K562 (cell line): ENCODE data around the gene UTS2R.

ENCODE experiments used
- ELF1 ChIP-seq: fragments of 200-800 bp; sonication (Bioruptor generic); IDR thresholded peaks from 2 replicates; pipeline ENCODE4 v1.6.1; 2016; ENCODE audit warnings: missing genetic modification characterization, missing compliant biosample characterization
- ETV6 ChIP-seq, 3 experiments: fragments of 150-350 bp in 1 of 3; sonication (generic) in 1 of 3; formaldehyde crosslinking in 1 of 3; IDR thresholded peaks; 2 replicates each; pipeline versions ENCODE4 v1.6.1 to v1.8.0; 2014 to 2022; ENCODE audit warnings: borderline replicate concordance in 2 of 3, low read depth in 2 of 3, antibody characterized with exemption in 1 of 3, low read length in 1 of 3, mild to moderate bottlenecking in 1 of 3, missing genetic modification reagents in 1 of 3
- FOXM1 ChIP-seq, 2 experiments: fragments of 450-650 bp in 1 of 2; sonication (generic) in 1 of 2; formaldehyde crosslinking in 1 of 2; IDR thresholded peaks; 2 replicates each; pipeline versions ENCODE4 v1.6.1 to v1.9.0; 2017 to 2022; ENCODE audit warnings: low read depth in 2 of 2, mild to moderate bottlenecking in 2 of 2, missing genetic modification reagents in 1 of 2, moderate library complexity in 1 of 2
- PHF8 ChIP-seq: fragments of 200-600 bp; sonication (generic); IDR thresholded peaks from 2 replicates; pipeline ENCODE4 v1.6.1; 2012; ENCODE audit warnings: mixed run types, mild to moderate bottlenecking, inconsistent platforms, low read length, moderate library complexity, borderline replicate concordance
- POLR2A ChIP-seq: fragments of 450-650 bp; conservative IDR thresholded peaks from 2 replicates; pipeline ENCODE4 v1.6.1; 2016
- POLR2B ChIP-seq: fragments of 450-650 bp; IDR thresholded peaks from 2 replicates; pipeline ENCODE4 v1.6.1; 2018; ENCODE audit warnings: low read depth; ENCODE audit not compliant: partially characterized antibody
- SOX6 ChIP-seq: fragments of 450-650 bp; IDR thresholded peaks from 2 replicates; pipeline ENCODE4 v1.6.1; 2014; ENCODE audit warnings: mild to moderate bottlenecking
- TFE3 ChIP-seq: fragments of 450-650 bp; formaldehyde crosslinking; IDR thresholded peaks from 2 replicates; pipeline ENCODE4 v1.4.0; 2020; ENCODE audit warnings: mild to moderate bottlenecking, mixed read lengths
- TF ChIP-seq, protein P1 (sequence below), 3 experiments: IDR thresholded peaks in 2 of 3; conservative IDR thresholded peaks in 1 of 3; 2 replicates each; pipeline ENCODE4 v1.5.1; 2011 to 2012; ENCODE audit warnings: low read length in 3 of 3, mild to moderate bottlenecking in 3 of 3, control low read depth in 2 of 3, improper control_type of control experiment in 1 of 3, inconsistent platforms in 1 of 3, low read depth in 1 of 3, mixed read lengths in 1 of 3, moderate library complexity in 1 of 3; ENCODE audit not compliant: insufficient read depth in 2 of 3

DNA sequence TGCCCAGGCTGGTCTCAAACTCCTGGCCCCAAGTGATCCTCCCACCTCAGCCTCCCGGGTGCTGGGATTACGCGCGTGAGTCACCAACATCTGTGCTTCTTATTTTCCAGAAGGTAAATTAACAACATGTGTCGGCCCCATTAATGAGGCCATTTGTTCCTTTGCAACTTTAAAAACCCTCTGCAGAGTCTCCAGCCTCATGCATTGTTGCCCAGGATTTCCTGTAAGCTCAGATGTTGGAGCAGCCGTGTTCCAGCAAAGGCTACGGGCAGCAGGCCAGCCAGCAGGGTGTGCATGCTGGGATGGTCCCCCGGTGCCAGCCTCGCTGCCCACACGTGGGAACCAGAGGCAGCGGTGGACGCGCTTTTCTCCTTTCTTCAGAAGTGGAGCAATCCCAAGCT lies 27.5 kb downstream of the UTS2R start:
- no peak for TF ChIP-seq ELF1 (tag)
- no peak for TF ChIP-seq FOXM1 (IDR thresholded peaks at IDR 0.05; ENCODE audit: low read depth)
- no peak for TF ChIP-seq FOXM1 (CRISPR knock-in tag; IDR thresholded peaks at IDR 0.05; ENCODE audit: low read depth)
- TF ChIP-seq POLR2B = no peak
- no peak for TF ChIP-seq TFE3 (CRISPR knock-in tag)
- no peak for TF ChIP-seq ETV6 (IDR thresholded peaks at IDR 0.05; ENCODE audit: borderline replicate concordance in 1 of 2, low read depth in 2 of 2, low read length in 1 of 2)
- no peak for TF ChIP-seq ETV6 (CRISPR knock-in tag; IDR thresholded peaks at IDR 0.05; ENCODE audit: borderline replicate concordance)
- TF ChIP-seq POLR2A = no peak
- TF ChIP-seq SOX6 = no peak
- TF ChIP-seq, protein P1, sequence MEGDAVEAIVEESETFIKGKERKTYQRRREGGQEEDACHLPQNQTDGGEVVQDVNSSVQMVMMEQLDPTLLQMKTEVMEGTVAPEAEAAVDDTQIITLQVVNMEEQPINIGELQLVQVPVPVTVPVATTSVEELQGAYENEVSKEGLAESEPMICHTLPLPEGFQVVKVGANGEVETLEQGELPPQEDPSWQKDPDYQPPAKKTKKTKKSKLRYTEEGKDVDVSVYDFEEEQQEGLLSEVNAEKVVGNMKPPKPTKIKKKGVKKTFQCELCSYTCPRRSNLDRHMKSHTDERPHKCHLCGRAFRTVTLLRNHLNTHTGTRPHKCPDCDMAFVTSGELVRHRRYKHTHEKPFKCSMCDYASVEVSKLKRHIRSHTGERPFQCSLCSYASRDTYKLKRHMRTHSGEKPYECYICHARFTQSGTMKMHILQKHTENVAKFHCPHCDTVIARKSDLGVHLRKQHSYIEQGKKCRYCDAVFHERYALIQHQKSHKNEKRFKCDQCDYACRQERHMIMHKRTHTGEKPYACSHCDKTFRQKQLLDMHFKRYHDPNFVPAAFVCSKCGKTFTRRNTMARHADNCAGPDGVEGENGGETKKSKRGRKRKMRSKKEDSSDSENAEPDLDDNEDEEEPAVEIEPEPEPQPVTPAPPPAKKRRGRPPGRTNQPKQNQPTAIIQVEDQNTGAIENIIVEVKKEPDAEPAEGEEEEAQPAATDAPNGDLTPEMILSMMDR (IDR thresholded peaks at IDR 0.05 in 2 of 3, conservative IDR thresholded peaks at IDR 0.05 in 1 of 3; ENCODE audit: insufficient read depth in 2 of 3, low read depth in 1 of 3, low read length in 3 of 3) = no peak
- TF ChIP-seq PHF8 = no peak
